CD4-positive, alpha-beta T cell treated with Interleukin-1 beta for 1 hour (primary cell): ENCODE results near the gene COX14.
"Not testable (repeated sequence)": the region's sequence is repeated elsewhere in the genome, so short reads cannot be mapped to it uniquely, and the experiment has no call there.

Experiments
- DNase-seq, 2 donors: peaks; one replicate each; pipeline ENCODE4 v3.0.0-alpha.2; 2020 to 2022

The COX14 gene

GRCh38 chr12:50110762-50111351 is 1.2 kb upstream of the COX14 start:
- peak in 1 of 2 donors; percentile 22 for DNase-seq

GRCh38 chr12:50111395-50111692 is 692 bp upstream of the COX14 start:
- DNase-seq: no peak

GRCh38 chr12:50112456-50113218 is 601 bp downstream of the COX14 start:
- no peak for DNase-seq

- DNase-seq: no peak
Observed at GRCh38 chr12:50117057-50117622, 5.1 kb downstream of the COX14 start.

- DNase-seq: no peak
Observed at GRCh38 chr12:50119387-50119786, 7.4 kb downstream of the COX14 start.

- no peak for DNase-seq
Observed at GRCh38 chr12:50120521-50120920, 8.5 kb downstream of the COX14 start.

GRCh38 chr12:50120953-50121352 is 8.9 kb downstream of the COX14 start:
- no peak for DNase-seq

GRCh38 chr12:50121641-50122040 is 9.6 kb downstream of the COX14 start:
- no peak for DNase-seq

- no peak for DNase-seq
Observed at GRCh38 chr12:50123203-50123602, 11.2 kb downstream of the COX14 start.

GRCh38 chr12:50127546-50127945 is 15.5 kb downstream of the COX14 start:
- no peak for DNase-seq

- DNase-seq: no peak
Observed at GRCh38 chr12:50129290-50129689, 17.3 kb downstream of the COX14 start.

- peak in 1 of 2 donors; percentile 63 for DNase-seq
Observed at GRCh38 chr12:50132505-50133135, 20.6 kb downstream of the COX14 start.

GRCh38 chr12:50142993-50143392 is 31.0 kb downstream of the COX14 start:
- no peak for DNase-seq

- no peak for DNase-seq
Observed at GRCh38 chr12:50145439-50145838, 33.4 kb downstream of the COX14 start.

- DNase-seq: no peak
Observed at GRCh38 chr12:50147281-50147680, 35.2 kb downstream of the COX14 start.

GRCh38 chr12:50148011-50148410 is 36.0 kb downstream of the COX14 start:
- DNase-seq: not testable (repeated sequence)

- no peak for DNase-seq
Observed at GRCh38 chr12:50149311-50149710, 37.3 kb downstream of the COX14 start.

GRCh38 chr12:50151047-50151687 is 39.1 kb downstream of the COX14 start:
- DNase-seq: no peak

- DNase-seq: not testable (repeated sequence)
Observed at GRCh38 chr12:50154947-50155346, 42.9 kb downstream of the COX14 start.

- no peak for DNase-seq
Observed at GRCh38 chr12:50156641-50157040, 44.6 kb downstream of the COX14 start.

- DNase-seq: no peak
Observed at GRCh38 chr12:50157259-50157658, 45.2 kb downstream of the COX14 start.

- no peak for DNase-seq
Observed at GRCh38 chr12:50160643-50161042, 48.6 kb downstream of the COX14 start.

- no peak for DNase-seq
Observed at GRCh38 chr12:50162230-50162629, 50.2 kb downstream of the COX14 start.

- no peak for DNase-seq
Observed at GRCh38 chr12:50164963-50165362, 52.9 kb downstream of the COX14 start.
